ENCODE data around the gene MRPS18A.

MRPS18A gene

DNA sequence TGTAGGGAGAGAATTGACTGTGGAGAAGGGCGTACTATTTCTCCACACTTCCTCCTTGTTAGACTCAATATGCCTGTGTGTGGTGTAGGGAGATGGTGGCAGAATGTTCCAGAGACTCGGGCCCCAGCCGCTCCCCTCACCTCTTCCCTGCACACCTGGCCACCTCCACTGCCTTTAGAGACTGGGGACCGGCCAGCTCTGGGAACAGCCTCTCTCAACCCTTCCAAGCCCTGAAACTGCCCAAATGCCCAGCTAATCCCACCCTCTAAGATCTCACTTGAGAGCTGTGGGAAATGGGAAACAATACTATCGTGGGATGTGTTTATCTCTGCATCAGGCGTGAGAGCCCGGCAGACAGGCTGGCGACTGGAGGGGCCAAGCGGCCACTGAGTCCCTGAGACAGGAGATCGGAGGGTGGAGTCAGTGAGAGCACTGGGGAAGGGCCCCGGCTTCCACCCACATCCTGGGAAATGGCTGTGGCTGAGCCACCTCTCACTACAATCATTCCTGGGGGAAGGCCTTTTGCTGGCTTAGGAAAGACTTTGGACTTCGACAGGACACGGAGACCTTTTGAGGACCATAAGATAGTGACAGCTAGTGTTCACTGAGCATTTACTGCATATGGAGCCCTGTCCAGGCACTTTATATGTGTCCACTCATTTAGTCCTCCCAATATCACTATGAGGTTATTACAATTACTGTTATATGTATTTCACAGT, 31.0 kb upstream of the MRPS18A start:
- no peak for DNase-seq (ENCODE audit: low read depth)
- H3K4me3 ChIP-seq (ENCODE audit: low read depth, low read length): no peak overlapping the region

DNA sequence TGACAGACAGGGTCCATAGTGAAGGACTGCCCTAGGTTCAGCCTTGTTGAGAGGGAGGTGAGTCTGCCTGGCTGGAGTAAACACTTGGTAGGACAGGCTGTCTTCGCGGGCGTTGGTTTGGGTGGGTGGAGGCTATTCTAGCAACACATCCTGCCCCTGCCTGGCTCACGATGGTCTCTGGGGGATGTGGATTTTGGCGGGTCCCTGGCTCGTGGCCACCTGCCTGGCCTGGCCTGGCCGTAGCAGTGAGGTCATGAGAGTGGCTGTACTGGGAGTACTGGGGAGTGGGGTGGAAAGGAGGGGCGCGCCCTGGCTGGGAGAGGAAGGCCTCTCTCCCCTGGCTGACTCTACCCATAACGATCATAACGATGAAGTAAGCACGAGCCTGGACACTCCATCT, 30.2 kb upstream of the MRPS18A start:
- no peak overlapping the region for H3K4me3 ChIP-seq (ENCODE audit: low read depth, low read length)
- DNase-seq (ENCODE audit: low read depth): no peak

DNA sequence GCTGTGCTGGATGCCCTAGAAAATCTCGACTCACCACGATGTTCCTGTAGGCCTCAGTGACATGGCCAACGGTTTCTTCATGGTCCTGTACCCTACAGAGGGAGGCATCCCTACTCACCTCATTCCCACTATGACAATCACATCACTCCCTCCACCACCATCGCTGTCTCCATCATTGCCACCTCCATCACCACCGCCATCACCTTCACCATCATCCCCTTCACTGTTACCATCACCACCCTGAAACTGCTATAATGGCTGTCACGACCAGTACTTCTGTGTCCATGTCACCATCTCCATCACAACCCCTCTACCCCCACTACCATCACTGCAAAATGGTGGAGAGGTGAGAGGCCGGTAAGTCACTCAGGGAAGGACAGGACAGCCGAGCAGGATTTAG, 29.8 kb upstream of the MRPS18A start:
- H3K4me3 ChIP-seq (ENCODE audit: low read depth, low read length): no peak overlapping the region
- no peak for DNase-seq (ENCODE audit: low read depth)

DNA sequence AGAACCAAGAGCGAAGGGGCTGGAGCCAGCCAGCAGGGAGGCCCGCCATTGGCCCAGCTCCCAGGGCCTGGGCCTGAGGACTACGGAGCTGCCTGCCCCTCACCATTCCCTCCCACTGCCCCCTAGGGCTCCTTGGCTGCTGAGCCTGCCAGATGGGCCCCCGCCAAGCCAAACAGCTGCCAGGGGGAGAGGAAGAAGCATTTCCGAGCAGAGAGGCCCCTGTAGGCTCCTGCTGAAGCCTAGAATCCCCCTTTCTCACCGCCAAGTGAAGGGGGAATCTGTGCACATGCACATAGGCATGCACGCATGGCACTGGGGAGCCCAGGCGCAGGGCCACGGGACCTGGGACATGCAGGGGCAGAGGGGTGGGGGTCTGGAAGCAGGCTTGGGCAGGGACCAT, 28.5 kb upstream of the MRPS18A start:
- H3K4me3 ChIP-seq (ENCODE audit: low read depth, low read length): no peak overlapping the region
- no peak for DNase-seq (ENCODE audit: low read depth)

DNA sequence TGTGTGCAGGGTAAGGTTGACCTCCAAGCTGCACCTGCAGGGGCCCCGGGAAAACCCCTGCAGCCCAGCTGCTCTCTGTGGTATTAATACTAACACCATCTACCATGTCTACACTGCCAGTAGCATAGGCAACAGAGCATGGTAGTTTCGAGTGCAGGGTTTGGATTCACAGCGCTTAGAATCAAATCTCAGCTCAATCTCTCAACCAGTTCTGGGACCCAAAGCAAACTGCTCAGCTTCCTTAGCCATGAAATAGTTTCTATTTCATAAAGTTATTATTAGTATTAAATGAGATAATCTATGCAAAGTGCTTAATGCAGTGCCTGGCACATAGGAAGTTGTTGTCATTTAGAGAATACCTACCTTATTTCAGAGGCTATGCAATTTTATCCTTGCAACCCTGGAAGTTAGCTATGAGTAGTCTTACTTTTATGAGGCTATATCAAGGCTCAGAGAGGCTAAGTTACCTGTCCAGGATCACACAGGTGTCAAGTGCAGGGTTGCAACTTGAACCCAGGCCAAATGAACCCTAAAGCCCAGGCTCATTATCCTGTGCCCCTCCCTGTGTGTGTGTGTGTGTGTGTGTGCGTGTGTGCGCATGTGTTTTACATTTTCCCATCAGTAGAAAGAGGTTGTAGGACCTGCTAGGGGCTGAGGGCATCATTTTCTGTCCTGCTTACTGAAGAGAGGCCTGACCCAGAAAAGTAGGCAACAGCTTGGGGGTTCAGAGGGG, 27.6 kb upstream of the MRPS18A start:
- no peak overlapping the region for H3K4me3 ChIP-seq (ENCODE audit: low read depth, low read length)
- DNase-seq (ENCODE audit: low read depth): no peak

DNA sequence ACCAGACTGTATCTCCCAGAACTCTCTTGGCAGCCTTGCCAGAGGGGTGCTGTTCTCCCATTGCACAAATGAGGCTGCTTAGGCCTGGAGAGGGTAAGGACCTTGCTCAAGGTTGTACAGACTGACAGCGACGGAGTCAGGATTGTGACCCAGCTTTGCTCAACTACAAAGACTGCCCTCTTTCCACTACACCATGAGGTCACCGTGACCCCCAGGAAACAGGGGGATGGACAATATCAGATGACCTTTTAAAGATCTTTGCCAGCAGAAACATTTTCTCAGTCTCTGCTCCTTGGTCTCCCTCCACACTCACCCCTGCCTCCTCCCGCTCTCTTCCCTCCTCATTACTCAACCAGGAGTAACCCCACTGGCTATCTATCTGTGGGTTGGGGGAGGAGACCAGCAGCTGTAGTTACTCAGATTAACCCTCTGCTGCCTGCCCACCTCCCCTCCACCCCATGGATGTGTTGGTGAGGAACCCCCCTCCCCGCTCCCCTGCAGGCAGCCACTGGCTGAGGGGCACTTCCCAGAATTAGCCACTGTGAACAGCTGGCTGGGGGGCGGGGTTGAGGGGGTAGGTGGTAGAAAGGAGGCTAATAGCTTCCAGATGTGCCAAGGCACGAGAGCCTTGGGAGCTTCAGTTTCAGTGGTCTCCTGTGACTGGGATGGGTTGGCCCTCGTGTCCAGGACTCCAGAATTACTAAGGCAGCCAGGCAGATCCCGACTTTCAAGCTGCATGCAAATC, 26.9 kb upstream of the MRPS18A start:
- no peak overlapping the region for H3K4me3 ChIP-seq (ENCODE audit: low read depth, low read length)
- DNase-seq (ENCODE audit: low read depth): no peak

DNA sequence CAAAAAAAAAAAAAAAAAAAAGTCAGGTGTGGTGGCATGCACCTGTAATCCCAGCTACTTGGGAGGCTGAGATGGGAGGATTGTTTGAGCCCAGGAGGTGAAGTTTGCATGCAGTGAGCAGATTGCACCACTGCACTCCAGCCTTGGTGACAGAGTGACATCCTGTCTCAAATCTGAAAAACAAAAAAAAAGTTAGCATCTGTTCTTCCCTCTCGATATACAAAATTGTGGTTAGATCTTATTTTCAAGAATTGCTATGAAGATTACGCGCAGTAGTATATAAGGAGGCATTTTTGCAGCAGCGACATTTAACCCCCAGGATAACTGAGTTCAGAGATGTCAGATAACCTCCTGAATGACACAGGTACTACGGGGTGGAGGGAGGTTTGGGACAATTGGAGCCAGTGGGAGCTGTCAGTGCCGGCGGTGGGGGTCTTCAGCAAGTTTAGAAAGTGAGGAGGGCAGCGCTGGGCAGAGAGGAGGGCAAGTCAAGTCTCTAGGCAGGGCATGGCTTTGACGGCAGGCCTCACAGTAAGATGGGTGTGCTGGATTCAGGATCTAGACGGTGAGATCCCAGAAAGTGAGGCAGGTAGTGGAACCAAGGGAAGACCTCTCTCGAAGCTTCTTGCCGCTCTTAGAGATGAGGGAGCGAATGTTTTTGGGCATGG, 26.2 kb upstream of the MRPS18A start:
- no peak overlapping the region for H3K4me3 ChIP-seq (ENCODE audit: low read depth, low read length)
- DNase-seq (ENCODE audit: low read depth): no peak

DNA sequence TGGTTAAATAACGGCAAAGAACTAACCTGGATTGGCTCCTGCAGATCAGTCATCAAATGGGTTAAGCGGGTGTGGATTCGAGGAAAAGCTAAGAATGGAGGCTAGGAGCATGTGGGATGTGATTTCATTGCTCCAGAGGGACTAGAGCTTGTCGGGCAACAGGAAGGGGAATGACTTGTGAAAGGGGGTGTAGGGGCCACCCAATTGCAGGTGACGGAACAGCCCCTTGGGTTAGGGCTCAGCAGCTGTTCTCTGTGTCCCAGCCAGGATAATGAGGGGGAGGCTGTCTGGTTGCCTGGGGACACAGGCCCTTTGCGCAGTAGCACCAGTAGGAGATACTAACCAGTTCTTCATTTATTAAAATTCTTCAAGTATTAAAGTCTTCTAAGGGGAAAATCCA, 25.0 kb upstream of the MRPS18A start:
- H3K4me3 ChIP-seq (ENCODE audit: low read depth, low read length): no peak overlapping the region
- no peak for DNase-seq (ENCODE audit: low read depth)

DNA sequence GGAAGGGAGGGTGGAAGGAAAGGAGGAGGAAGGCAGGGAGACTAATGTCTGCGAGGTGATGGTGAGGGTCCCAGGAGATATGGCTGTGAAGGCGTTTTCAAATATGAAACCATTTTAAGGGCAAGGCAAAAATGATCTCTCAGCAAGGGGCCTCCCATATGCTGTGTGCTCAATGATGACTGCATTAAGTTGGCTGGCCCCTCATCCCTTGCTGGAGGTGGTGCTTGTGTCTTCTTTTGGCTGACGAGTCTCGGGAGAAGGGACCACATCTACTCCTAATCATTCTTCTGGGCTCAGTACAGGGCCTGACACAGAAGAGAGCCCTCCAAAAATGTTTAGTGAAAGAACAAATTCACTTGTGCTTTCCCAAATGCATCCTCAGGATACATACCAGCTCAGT, 23.0 kb upstream of the MRPS18A start:
- no peak for DNase-seq (ENCODE audit: low read depth)
- no peak overlapping the region for H3K4me3 ChIP-seq (ENCODE audit: low read depth, low read length)

DNA sequence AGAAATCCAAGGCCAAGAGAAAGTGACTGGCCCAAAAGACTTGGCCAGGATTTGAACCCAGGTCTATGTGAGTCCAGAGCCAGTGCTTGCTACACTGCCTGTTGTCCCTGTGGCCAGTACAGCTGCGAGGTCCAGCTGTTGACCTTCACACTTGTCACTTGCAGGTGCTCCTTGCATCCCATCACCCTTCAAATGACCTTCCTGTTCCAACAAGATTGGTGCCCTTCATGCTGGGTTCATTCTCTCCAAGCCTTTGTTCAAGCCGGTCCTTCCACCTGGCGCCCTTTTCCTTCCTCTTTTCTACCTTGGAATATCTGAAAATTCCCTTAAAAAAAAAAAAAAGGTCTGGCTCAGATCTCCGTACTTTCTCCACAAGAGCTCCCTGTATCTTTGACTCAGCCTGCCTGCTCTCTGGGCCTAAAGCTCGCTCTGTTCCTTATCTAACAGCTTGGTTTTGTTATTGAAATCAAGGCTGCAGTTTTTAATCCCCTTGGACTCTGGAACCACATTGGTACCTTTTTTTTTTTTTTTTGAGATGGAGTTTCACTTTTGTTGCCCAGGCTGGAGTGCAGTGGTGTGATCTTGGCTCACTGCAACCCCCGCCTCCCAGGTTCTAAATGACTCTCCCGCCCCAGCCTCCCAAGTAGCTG, 22.2 kb upstream of the MRPS18A start:
- no peak overlapping the region for H3K4me3 ChIP-seq (ENCODE audit: low read depth, low read length)
- DNase-seq (ENCODE audit: low read depth): no peak

DNA sequence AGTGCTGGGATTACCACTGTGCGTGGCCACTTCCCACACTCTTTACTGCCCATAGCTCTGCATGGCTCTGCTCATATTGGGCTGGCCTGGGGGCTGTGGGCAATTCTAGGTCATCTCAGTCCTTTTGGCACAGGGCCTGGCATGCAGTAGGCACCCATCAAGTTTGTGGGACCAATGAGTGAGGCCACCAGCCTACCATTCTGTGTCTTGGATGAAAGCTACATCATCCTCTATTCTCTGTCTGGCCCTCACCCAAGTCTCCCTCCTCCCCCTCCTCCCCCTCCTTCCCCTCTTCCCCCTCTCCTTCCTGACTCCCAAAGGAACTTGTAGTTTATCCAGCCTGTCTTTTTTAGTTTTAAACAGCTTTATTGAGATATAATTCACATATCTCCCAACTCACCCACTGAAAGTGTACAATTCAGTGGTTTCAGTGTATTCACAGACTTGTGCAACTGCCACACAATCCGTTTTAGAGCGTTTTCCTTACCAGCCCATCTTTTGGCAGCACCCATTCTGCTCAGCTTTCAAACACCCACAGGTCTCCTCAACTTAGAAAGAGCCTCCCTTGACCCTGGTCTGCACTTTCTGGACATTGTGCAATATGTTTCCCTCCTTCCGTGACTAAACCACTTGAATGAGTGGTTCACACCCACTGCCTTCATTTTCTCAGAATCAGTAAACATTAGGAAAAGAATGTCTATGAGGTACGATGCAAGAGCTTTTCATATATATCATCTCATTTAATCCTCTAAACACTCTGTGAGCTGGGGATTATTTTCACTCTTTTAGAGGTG, 21.5 kb upstream of the MRPS18A start:
- peak; percentile 91 for DNase-seq (ENCODE audit: low read depth)
- no peak overlapping the region for H3K4me3 ChIP-seq (ENCODE audit: low read depth, low read length)

DNA sequence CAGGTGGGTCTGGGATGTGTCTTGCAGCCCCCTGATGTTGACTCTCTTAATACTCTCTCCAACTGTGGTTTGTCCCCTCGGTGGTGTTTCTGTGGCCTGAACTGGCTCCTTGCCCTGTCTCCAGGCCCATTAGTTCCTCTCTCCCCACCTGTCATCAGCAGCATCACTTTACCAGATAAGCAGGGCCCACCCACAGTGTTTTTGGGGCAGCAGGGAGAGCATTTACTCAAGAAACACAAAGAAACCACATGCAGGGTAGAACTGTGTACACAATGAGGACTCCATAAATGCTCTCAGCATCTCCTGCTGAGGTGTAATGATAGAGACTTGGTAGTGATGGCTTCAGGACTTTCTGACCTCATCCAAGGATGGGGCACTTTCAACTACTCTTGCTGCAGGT, 20.2 kb upstream of the MRPS18A start:
- H3K4me3 ChIP-seq (ENCODE audit: low read depth, low read length): no peak overlapping the region

DNA sequence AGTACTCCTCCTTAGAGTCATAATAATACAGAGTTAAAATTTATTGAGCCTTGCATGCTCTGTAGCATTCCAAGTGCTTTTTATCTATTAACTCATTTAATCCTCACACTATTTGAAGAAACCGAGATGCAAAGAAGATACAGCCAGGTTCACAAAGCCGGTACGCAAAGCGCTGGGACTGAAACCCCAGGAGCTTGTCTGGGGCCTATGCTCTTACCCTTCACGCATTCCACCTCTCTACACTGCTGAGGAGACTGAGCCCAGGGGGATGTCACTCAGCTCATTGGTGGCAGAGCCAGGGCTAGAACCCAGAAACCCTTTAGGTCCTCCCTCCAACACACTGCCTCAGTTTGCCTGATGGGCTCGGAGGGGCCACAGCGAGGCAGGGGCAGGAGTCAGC, 19.7 kb upstream of the MRPS18A start:
- DNase-seq (ENCODE audit: low read depth): no peak

More for the DNA sequence above, 20.2 kb upstream of the MRPS18A start:
- DNase-seq (ENCODE audit: low read depth): no peak

DNA sequence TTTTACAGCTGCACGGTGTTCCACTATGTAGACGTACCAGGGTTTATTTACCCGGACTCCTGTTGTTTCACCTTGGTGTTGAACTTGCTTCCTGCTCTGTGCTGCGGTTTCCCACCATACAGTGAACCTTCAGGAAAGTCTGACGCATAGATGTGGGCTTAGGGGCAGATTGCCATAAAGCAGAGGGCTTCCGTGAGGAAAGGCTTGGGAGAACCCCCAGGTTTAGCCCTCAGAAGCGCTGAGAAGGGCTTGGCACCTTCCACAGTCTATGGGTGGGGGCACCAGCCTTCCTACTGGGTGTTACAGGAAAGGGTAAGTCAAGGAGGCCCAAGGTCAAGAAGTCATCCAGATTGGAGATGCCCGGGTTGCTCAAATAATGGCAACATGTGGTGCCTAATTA, 19.2 kb upstream of the MRPS18A start:
- no peak for DNase-seq (ENCODE audit: low read depth)
- H3K4me3 ChIP-seq (ENCODE audit: low read depth, low read length): no peak overlapping the region

More for the DNA sequence above, 19.7 kb upstream of the MRPS18A start:
- no peak overlapping the region for H3K4me3 ChIP-seq (ENCODE audit: low read depth, low read length)

DNA sequence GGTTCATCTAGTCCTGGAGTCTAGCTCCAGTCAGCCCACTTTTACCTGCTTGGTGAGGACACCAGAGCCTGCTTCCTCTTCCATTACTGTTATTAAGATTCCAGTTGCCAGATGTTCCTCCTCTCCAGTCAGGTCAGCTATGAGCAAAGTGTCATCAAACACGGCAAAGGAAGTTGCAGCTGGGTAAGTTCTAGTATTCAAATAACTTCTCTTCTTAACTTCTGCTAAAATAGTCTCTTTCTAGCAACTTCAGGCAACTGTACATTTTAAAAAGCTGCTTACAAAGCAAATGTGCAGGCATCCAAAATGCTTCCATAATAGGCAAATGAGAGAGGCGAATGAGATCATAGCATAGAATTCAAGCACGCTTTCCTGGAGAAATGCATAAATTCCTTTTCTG, 18.4 kb upstream of the MRPS18A start:
- H3K4me3 ChIP-seq (ENCODE audit: low read depth, low read length): no peak overlapping the region
- DNase-seq (ENCODE audit: low read depth): no peak

DNA sequence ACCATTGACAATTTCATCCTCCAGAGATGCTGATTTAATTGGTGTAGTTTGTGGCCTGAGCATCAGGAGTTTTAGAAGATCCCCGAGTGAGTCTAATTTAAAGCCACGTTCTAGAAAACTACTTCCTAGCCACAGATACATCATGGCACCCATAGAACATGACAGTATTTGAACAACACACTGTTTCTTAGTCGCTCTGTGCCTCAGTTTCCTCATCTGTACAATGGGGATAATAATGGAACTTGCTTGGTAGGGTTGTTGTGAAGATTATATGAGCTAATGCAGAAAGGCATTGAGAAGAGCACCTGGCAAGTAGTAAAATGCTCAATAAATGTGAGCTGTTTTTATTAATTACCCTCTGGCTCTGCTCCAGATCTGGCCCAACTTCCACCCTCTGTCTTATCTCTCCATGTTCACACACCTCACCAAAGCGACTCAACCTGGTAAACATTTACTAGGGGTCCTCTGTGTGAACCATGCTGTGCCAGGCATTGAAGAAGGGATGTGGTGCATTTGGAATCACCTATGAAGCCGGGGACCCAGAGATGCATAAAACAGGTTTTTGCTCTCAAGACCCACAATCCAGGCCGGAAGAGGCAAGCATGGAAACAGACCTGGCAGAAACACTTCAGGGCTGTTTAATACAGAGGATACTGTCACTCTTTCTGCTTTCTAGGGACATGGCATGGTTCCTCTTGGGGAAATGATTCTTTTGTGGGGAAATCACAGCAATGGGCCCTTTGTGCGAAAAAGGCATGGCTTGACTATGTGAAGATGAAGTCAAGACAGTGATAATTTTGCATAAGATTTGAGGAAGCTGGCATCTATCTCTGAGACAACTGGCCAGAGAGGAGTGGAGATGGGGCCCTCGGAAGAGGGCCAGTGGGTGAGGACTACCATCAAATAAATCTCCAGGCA, 16.2 kb upstream of the MRPS18A start:
- DNase-seq (ENCODE audit: low read depth): no peak
- H3K4me3 ChIP-seq (ENCODE audit: low read depth, low read length): no peak overlapping the region

DNA sequence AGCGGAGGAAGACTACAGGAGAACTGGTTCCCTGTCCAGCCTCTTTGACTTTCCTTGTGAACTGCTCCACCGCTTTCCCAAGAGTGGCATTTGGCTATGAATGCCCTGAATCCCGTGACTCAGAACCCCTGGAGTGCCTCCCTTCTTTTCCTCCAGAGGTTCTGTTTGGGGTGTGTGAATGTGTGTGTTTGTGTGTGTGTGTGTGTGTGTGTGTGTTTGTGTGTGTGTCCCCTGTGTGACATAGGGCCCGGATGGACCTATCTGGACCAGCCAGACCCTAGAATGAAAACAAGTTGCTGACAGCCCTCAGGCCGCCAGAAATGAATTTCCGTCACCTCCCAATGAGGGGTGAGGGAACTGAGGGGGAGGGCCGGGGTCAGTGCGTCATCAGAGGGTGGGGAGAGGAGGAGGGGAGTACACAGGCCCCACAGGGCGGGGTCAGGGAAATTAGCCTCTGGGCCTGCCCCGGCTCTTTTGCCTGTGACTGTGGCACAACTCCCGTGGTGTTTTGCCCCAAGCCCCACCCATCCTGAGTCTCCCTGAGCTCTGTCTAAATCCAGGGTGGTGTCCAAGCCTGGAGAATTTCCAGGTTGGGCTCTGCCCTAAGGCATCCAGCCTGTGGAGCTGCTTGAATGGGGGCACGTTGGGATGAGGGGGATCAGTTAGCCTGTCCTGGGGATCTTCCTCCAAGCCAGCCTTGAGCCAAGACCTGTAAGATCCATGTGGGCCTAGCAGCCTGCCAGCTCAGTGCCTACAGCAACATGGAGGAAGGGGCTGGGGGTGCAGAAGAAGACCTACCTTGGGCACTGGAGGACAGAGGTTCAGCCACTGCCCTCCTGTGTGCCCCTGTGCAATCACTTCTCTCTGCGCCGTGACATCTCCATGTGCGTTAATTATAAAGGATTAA, 15.2 kb upstream of the MRPS18A start:
- H3K4me3 ChIP-seq (ENCODE audit: low read depth, low read length): no peak overlapping the region
- peak; percentile 86 for DNase-seq (ENCODE audit: low read depth)
